ENCODE results near the gene CACYBP.

The CACYBP gene

GRCh38 chr1:174974711-174975119, 25.0 kb upstream of the CACYBP start:
- DNase-seq, result no peak

GRCh38 chr1:174975764-174976163, 24.0 kb upstream of the CACYBP start:
- DNase-seq, result no peak

- no peak for DNase-seq
Measured at GRCh38 chr1:174976436-174977108, 23.2 kb upstream of the CACYBP start.

GRCh38 chr1:174982971-174983689, 16.6 kb upstream of the CACYBP start:
- peak; percentile 4 for DNase-seq

GRCh38 chr1:174984952-174985351, 14.8 kb upstream of the CACYBP start:
- DNase-seq, result no peak

GRCh38 chr1:174988539-174988938, 11.2 kb upstream of the CACYBP start:
- no peak for DNase-seq

- no peak for DNase-seq
Measured at GRCh38 chr1:174988986-174989385, 10.8 kb upstream of the CACYBP start.

- DNase-seq, result no peak
Measured at GRCh38 chr1:174989536-174990220, 10.1 kb upstream of the CACYBP start.

GRCh38 chr1:174990382-174990999, 9.3 kb upstream of the CACYBP start:
- peak; percentile 53 for DNase-seq

- no peak for DNase-seq
Measured at GRCh38 chr1:174991473-174991872, 8.3 kb upstream of the CACYBP start.

- no peak for DNase-seq
Measured at GRCh38 chr1:174995121-174995520, 4.6 kb upstream of the CACYBP start.

- no peak for DNase-seq
Measured at GRCh38 chr1:174995916-174996315, 3.8 kb upstream of the CACYBP start.

GRCh38 chr1:174996476-174996875, 3.3 kb upstream of the CACYBP start:
- DNase-seq, result no peak

GRCh38 chr1:174997041-174997440, 2.7 kb upstream of the CACYBP start:
- DNase-seq, result no peak

GRCh38 chr1:174998569-174999215, 1.1 kb upstream of the CACYBP start:
- peak; percentile 89 for DNase-seq

GRCh38 chr1:174999216-174999935, 371 bp upstream of the CACYBP start:
- DNase-seq, result peak; percentile 97

GRCh38 chr1:175000697-175001187, 995 bp downstream of the CACYBP start:
- DNase-seq, result no peak

GRCh38 chr1:175002910-175003517, 3.3 kb downstream of the CACYBP start:
- no peak for DNase-seq

GRCh38 chr1:175003521-175003920, 3.8 kb downstream of the CACYBP start:
- DNase-seq, result no peak

GRCh38 chr1:175005085-175005783, 5.5 kb downstream of the CACYBP start:
- DNase-seq, result no peak

GRCh38 chr1:175009532-175009931, 9.8 kb downstream of the CACYBP start:
- DNase-seq, result no peak

Data from DMS79 treated with DMSO at 0.1 percent for 48 hours (cell line).